GM18499 (cell line): ENCODE results near the gene FAM120A.

ENCODE experiments used
- ATAC-seq: cut with Tn5 transposase; IDR thresholded peaks from one replicate; pipeline ENCODE4 v1.9.1; 2021; ENCODE audit warnings: moderate number of reproducible peaks; ENCODE audit not compliant: insufficient read depth, unreplicated experiment

FAM120A gene

GRCh38 chr9:93574091-93574899, 122.8 kb downstream of the FAM120A start:
- no peak for ATAC-seq

DNA sequence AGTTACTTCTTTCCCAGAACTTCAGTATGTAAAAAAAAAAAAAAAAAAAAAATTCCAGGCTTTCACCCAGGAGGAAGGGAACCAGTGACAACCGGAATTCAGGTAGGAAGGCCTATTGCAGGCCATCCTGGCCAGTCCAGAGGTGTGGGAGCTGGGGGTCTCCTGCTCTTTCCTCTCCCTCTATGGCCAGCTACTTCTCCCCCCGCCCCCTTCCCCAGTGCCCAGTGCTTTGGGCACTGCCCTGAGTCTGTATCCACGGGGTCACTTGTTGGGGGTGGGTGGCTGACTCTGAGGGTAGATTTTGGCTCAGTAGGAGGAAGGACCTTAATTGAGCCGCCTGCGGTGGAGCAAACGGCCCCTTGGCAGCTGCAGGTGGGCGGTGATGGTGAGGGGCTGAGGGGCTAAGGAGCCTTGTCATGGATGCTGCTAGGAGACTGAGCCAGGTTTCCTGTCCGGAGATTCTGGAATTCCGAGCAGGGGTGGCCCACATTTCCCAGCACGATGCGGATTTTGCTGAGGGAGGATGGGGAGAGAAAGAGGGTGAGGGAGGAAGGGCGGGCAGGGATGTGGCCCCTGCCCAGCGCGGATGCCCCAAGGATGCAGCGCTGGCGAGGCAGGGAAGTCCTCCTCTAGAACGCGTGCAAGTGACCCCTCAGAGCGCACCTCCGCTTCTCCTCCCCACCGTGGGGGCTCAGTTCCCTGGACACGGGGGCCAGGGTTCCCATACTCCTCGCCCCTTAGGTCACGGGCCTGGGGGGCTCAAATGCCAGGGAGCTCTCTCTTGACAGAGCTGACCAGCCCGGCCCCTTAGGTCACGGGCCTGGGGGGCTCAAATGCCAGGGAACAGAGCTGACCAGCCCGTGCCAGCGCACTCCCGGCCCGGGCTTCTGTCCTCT, 123.7 kb downstream of the FAM120A start:
- ATAC-seq: no peak

GRCh38 chr9:93575796-93576257, 124.3 kb downstream of the FAM120A start:
- ATAC-seq: no peak

GRCh38 chr9:93576258-93577077, 125.0 kb downstream of the FAM120A start, which contains the start of gene PHF2:
PHF2 (plus strand) TSS chr9:93576584; CDS start chr9:93576774, 190 bp downstream.
- no peak for ATAC-seq

DNA sequence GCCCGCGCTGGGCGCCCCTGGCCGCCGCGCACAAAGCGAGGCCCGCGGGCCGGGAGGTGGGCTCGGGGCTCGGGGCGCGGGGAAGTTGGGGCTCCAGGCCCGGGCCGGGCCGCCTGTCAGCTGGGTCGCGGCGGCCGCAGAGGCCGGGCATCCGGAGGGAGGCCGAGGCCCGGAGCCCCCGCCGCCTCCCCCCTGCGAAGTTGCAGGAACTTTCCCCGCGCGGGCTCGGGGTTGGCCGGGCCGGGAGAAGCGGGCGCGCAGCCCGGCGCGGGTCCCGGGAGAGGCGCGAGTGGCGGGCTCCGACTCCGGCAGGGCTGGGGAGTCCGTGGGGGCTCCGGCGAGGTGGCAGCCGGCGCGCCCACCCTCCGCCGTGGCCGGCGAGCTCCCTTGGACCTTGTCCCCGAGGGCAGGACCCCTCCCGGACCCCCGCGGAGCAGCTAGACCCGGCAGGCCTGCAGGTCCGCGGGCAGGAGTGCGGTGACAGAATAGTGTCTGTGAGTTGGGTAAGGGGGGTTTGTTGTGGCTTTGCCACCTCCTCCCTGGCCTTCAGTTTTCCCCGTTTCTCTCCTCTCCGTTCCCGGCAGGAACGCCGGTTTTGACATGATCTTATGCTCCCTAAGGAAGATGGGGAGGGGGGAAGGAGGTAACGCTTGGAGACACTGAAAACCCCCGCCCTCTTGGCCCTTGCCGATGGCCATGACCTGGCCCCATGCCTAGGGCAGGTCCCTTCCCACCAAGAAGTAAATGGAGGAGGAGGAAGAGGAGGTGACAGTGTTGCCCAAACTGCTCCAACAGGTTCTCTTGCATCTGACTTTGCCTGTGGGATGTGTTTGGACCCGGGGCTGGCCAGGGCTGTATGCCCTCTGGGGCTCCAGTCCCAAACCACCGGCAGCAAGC, 125.8 kb downstream of the FAM120A start:
- no peak for ATAC-seq

GRCh38 chr9:93577975-93578682, 126.6 kb downstream of the FAM120A start:
- no peak for ATAC-seq

DNA sequence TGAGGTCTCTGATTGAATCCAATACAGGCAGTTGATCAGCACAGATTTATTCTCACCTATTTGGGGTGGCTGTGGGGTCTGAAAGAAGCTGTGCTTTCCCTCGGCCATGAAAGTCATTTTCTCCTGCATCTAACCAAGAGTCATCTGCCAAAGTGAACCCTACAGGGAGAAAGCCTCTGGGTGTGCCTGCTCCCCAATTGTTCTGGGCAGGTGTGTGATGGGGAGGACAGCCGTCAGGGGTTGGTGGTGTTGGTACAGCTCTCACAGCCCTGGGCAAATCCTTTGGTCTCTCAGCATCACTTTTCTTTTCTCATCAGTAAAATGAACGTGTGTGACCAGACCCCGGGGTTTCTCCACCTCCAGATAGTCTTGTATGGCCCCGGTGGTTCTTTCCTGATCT, 127.4 kb downstream of the FAM120A start:
- no peak for ATAC-seq

- no peak for ATAC-seq
Measured at GRCh38 chr9:93579711-93580516, 128.4 kb downstream of the FAM120A start.

DNA sequence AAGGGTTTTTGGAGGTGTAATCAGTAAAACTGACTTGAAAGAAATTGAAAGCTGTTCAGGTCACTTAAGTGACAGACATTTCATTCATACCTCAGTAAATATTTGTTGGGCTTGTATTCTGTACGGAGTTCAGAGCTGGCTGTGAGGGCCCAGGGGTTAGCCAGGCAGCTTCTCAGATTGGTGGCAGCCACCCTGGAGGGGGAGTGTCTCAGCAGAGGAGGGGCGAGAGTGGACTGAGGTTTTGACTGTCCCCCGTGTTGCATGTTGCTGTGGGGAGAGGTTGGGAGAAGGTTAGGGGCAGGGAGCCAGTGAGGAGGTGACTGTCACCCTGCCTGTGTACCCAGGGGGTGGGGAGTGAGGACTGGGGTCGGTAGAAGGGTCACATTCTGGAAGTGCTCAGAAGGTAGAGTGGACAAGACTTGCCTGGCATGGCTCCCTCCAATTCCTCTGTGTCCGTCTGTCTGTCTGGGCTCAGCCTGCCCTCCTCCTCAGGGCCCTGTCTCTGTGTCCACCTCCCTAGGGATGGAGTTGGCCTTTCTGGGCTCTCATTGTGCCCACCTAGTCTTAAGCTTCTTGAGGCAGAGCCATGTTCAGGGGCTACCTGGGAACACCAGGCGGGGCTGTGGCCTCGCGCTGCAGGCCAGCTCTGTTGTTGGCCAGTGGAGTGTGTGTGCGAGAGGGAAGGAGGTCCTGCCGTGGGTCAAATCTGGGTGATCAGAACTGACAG, 129.3 kb downstream of the FAM120A start:
- no peak for ATAC-seq

DNA sequence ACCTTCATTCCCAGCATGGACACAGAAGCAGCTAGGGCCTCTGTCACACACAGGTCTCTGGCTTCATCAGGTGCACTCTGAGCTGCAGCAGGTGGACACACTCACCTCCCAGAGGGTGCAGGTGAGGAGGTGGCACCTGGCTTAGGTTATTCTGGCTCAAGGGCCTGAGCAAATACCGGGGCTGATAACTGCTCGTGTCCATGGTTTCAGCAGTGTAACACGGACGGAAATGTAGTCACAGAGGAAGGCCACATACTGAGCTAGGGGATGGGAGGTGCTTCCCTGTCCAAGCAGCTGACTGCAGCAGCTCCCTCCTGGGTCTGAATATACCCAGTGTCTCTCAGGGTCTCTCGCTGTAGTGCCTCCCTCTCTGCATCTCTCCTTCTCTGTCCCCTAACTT, 130.6 kb downstream of the FAM120A start:
- no peak for ATAC-seq

GRCh38 chr9:93582550-93582949, 131.1 kb downstream of the FAM120A start:
- no peak for ATAC-seq

DNA sequence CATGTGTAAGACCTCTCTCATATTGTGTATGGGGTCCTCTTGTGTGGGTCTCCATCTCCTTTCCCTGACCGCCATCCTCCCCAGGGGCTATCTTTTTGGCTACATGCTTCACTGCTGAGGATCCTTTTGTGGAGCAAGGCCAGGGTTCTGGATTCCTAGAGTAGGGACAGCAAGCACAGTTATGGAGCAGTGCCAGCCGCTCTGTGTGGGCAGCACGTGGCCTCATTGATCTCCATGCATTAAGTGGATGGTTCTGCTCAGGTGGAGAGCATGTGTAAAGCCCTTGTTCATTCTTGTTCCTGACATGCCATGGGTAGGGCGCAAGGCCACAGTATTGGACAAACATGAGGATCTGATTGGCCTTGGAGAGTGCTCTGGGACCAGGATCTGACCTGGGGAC, 133.8 kb downstream of the FAM120A start:
- ATAC-seq: no peak

- ATAC-seq: no peak
Measured at GRCh38 chr9:93585695-93586094, 134.2 kb downstream of the FAM120A start.

- no peak for ATAC-seq
Measured at GRCh38 chr9:93586290-93587057, 135.0 kb downstream of the FAM120A start.

GRCh38 chr9:93587284-93587650, 135.8 kb downstream of the FAM120A start:
- no peak for ATAC-seq

DNA sequence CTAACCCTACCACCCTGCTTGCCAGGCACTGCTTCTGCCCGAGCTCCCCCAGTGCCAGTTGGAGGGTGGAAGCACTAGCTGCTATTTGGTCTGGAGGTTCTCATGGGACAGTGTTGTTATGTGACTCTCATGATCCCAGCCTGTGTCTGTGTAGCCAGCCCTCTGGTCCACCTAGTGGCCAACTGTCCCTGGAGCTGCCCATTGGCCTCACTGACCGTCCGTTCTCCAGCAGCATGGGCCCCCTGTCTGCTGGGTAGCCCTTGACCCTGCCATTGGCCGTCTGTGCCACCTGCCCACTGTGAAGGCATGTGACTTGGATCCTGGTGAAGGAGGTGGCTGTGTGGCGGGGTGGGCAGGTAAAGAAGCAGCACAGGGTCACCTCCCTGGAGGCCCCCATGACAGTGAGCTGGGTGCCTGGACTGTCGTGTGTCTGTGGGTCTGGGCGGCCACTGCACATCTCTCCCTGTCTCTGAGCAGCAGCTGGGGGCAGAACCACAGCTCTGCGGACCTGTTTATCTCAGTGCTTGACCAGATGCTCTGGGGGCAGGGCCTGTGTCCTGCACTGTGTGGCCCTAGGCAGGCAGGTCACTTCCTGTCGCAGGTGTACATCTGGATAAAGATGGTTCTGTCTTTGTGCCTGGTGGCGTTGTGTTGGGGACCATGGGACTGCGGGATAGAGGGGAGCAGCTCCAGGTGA, 136.3 kb downstream of the FAM120A start:
- ATAC-seq: no peak
